Suprapubic skin (tissue), 4 donors: ENCODE data around the gene B3GALNT2. TPM values are rescaled to one million over a fixed set of nuclear protein-coding genes. Genes with fewer than 3 reads are reported as not detected.

Source experiments
- DNase-seq, 2 donors: peaks; one replicate each; pipeline ENCODE4 v3.0.0-alpha.2; 2019; ENCODE audit warnings: low spot score in 2 of 2
- H3K27ac ChIP-seq: fragments of 200-600 bp; sonication (generic); one replicate; pipeline ENCODE4 v1.5.1; 2019
- H3K27me3 ChIP-seq: fragments of 200-600 bp; sonication (generic); one replicate; pipeline ENCODE4 v1.5.1; 2019
- H3K36me3 ChIP-seq: fragments of 200-600 bp; sonication (generic); one replicate; pipeline ENCODE4 v1.5.1; 2019
- H3K4me1 ChIP-seq: fragments of 200-600 bp; sonication (generic); one replicate; pipeline ENCODE4 v1.5.1; 2019
- H3K4me3 ChIP-seq: fragments of 200-600 bp; sonication (generic); one replicate; pipeline ENCODE4 v1.5.1; 2019; ENCODE audit warnings: mild to moderate bottlenecking
- H3K9me3 ChIP-seq: fragments of 200-600 bp; sonication (generic); one replicate; pipeline ENCODE4 v1.5.1; 2019
- CTCF ChIP-seq, 2 donors: fragments of 200-600 bp in 1 of 2; fragments of 450-650 bp in 1 of 2; sonication (generic) in 1 of 2; IDR thresholded peaks; one replicate each; pipeline ENCODE4 v1.5.1; 2016 to 2019; ENCODE audit warnings: antibody characterized with exemption in 2 of 2, mild to moderate bottlenecking in 1 of 2, moderate library complexity in 1 of 2
- EP300 ChIP-seq: sonication (generic); formaldehyde crosslinking; IDR thresholded peaks from one replicate; pipeline ENCODE4 v1.6.1; 2017; ENCODE audit warnings: antibody characterized with exemption
- POLR2A ChIP-seq, 2 donors: fragments of 450-650 bp; IDR thresholded peaks; one replicate each; pipeline ENCODE4 v1.6.1; 2017; ENCODE audit warnings: antibody characterized with exemption in 2 of 2, mild to moderate bottlenecking in 2 of 2, moderate library complexity in 2 of 2
- POLR2AphosphoS5 ChIP-seq, 3 donors: sonication (generic); formaldehyde crosslinking; IDR thresholded peaks; one replicate each; pipeline ENCODE4 v1.6.1; 2017; ENCODE audit warnings: antibody characterized with exemption in 3 of 3
- WGBS: methylation state at CpG from one replicate; pipeline ENCODE4 v1.1.5; 2018; 5-methylcytosine and 5-hydroxymethylcytosine counted together
- total RNA-seq, 4 donors: library from RNA; depleted of rRNA; stranded (reverse); fragments of >200 nt; gene quantifications; one replicate each; pipeline ENCODE4 v1.1.0, GENCODE V29; 2016

The B3GALNT2 gene
- total RNA-seq, 4 donors from 2014 or later: 23.5 to 37.4 (median 29.5) TPM

GRCh38 chr1:235408503-235408960 lies 95.7 kb downstream of the B3GALNT2 start:
- Histone ChIP-seq H3K4me3 (no peak overlapping the region), H3K4me1 (peaks cover 3% of the 10 kb centered on the region), H3K27me3 (no peaks in the 10 kb centered on the region), H3K27ac (no peak overlapping the region), H3K9me3 (no peaks in the 10 kb centered on the region), H3K36me3 (no peaks in the 10 kb centered on the region)
- DNase-seq: no peak
- TF ChIP-seq POLR2AphosphoS5 (IDR thresholded peaks at IDR 0.05) (no peak), EP300 (no peak), CTCF (IDR thresholded peaks at IDR 0.05) (no peak), POLR2A (IDR thresholded peaks at IDR 0.05) (no peak)
- WGBS: 77% methylated on average over 3 of the region's 3 CpGs

DNA sequence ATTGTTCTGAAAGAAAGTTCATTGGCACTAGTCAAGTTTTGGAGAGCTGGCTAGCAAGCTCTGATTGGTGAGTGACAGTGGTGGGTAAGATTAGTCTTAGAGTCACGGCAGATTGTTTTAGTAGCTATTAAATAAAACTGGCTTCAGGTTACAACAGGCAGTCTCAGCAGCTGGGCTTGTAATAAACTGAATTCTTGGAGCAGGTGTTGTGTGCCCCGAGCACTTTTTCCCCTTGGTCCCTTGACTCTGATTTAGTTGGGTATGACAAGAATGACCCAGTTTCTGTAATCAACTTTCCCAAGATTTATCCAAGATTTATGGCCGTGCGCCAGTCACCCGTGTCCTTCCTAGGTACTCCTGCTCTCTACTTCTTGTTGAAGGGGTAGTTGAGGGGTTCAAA lies 96.8 kb downstream of the B3GALNT2 start:
- no peak for TF ChIP-seq EP300
- TF ChIP-seq POLR2A (IDR thresholded peaks at IDR 0.05): no peak
- TF ChIP-seq CTCF (IDR thresholded peaks at IDR 0.05): no peak
- no peak for TF ChIP-seq POLR2AphosphoS5 (IDR thresholded peaks at IDR 0.05)
- Histone ChIP-seq H3K9me3 (no peaks in the 10 kb centered on the region), H3K4me3 (no peak overlapping the region), H3K4me1 (peaks cover 3% of the 10 kb centered on the region), H3K27ac (no peak overlapping the region), H3K27me3 (no peaks in the 10 kb centered on the region), H3K36me3 (no peaks in the 10 kb centered on the region)
- DNase-seq: no peak
- 74% methylated on average over 5 of the region's 5 CpGs for WGBS

- 95% methylated on average over 5 of the region's 5 CpGs for WGBS
- Histone ChIP-seq H3K27ac (no peak overlapping the region), H3K4me1 (peaks cover 3% of the 10 kb centered on the region), H3K4me3 (no peak overlapping the region), H3K36me3 (no peaks in the 10 kb centered on the region), H3K27me3 (no peaks in the 10 kb centered on the region), H3K9me3 (no peaks in the 10 kb centered on the region)
- no peak for DNase-seq
- TF ChIP-seq EP300: no peak
- no peak for TF ChIP-seq POLR2AphosphoS5 (IDR thresholded peaks at IDR 0.05)
- TF ChIP-seq CTCF (IDR thresholded peaks at IDR 0.05): no peak
- TF ChIP-seq POLR2A (IDR thresholded peaks at IDR 0.05): no peak
These were observed 100.1 kb downstream of the B3GALNT2 start for GRCh38 chr1:235404190-235404589.

- no peaks in the 10 kb centered on the region for H3K9me3 ChIP-seq
- no peaks in the 10 kb centered on the region for H3K27me3 ChIP-seq
- no peaks in the 10 kb centered on the region for H3K36me3 ChIP-seq
- H3K4me1 ChIP-seq: no peaks in the 10 kb centered on the region
- WGBS: 89% methylated on average over 1 of the region's 1 CpG
- DNase-seq: no peak
- TF ChIP-seq CTCF (IDR thresholded peaks at IDR 0.05) (no peak), POLR2AphosphoS5 (IDR thresholded peaks at IDR 0.05) (no peak), EP300 (no peak), POLR2A (IDR thresholded peaks at IDR 0.05) (no peak)
- no peak overlapping the region for H3K4me3 ChIP-seq
- H3K27ac ChIP-seq: no peak overlapping the region
These were observed 100.7 kb downstream of the B3GALNT2 start for GRCh38 chr1:235403593-235403992.

GRCh38 chr1:235402457-235403200 lies 101.6 kb downstream of the B3GALNT2 start:
- Histone ChIP-seq H3K36me3 (no peaks in the 10 kb centered on the region), H3K9me3 (no peaks in the 10 kb centered on the region), H3K4me1 (no peaks in the 10 kb centered on the region), H3K27ac (no peak overlapping the region), H3K27me3 (no peaks in the 10 kb centered on the region), H3K4me3 (no peak overlapping the region)
- no peak for DNase-seq
- TF ChIP-seq EP300 (no peak), POLR2A (IDR thresholded peaks at IDR 0.05) (no peak), POLR2AphosphoS5 (IDR thresholded peaks at IDR 0.05) (no peak), CTCF (IDR thresholded peaks at IDR 0.05) (no peak)
- WGBS: 92% methylated on average over 7 of the region's 7 CpGs
